Measurements from ENCODE around the gene TNRC6B.

Gene TNRC6B

GRCh38 chr22:40346185-40347118 is 168.7 kb downstream of the TNRC6B start, which contains the start of gene ADSL:
ADSL (plus strand) TSS chr22:40346500; CDS start chr22:40346559, 59 bp downstream.
- H3K4me3 ChIP-seq (replicated peaks; ENCODE audit: low read depth, low read length) = peak within 1 kb of the TSS; percentile 80
- peak; percentile 83 for DNase-seq (ENCODE audit: low read depth)
- no peak for TF ChIP-seq CTCF (IDR thresholded peaks at IDR 0.05; ENCODE audit: low read length, missing control alignments)

DNA sequence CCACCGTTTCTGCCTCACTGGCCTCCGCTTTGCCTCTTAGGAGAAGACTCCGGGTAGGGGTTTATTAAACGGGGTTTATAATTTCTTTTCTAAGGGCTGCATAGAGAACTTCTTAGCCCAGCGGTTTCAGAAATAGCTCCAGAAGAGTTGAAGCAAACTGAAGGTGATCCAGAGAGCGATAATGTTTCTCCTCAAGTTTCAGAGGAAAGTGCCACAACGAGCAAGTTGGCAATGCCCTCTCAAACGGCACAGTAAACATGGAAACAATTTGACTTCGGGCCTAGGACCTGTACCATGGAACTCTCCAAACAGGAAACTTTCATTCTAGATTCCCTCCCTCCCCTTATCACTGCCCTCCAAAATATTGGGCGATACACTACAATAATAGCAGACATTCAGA is 169.6 kb downstream of the TNRC6B start:
- no peak for TF ChIP-seq CTCF (IDR thresholded peaks at IDR 0.05; ENCODE audit: low read length, missing control alignments)
- H3K4me3 ChIP-seq (replicated peaks; ENCODE audit: low read depth, low read length) = peak overlapping the region; percentile 80
- DNase-seq (ENCODE audit: low read depth) = no peak

DNA sequence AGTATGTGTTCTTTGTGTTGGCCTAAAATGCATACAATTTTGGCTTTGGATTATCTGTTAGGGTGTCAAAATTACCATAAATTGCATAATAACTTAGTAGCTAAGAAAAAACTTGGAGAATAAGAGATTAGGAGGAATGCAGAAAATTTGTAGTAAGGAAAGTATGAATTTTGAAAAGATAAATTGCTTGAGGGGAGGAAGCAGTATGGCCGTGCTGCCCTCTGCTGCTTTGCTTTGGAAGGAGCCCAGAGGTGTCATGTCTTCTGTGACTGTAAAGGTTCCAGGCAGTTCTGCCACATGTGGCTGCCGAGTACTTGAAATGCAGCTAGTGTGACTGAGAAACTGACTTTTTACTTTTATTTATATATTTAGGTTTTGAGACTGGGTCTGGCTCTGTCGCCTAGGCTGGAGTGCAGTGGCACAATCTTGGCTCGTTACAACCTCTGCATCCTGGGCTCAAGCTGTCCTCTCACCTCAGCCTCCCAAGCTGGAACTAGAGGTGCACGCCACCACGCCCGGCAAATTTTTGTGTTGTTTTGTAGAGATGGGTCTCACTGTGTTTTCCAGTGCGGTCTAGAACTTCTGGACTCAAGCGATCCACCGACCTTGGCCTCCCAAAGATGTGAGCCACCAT is 170.4 kb downstream of the TNRC6B start:
- TF ChIP-seq CTCF (IDR thresholded peaks at IDR 0.05; ENCODE audit: low read length, missing control alignments) = peak; percentile 88
- H3K4me3 ChIP-seq (replicated peaks; ENCODE audit: low read depth, low read length) = peak overlapping the region; percentile 80

GRCh38 chr22:40352763-40353162 is 175.0 kb downstream of the TNRC6B start:
- no peak for DNase-seq (ENCODE audit: low read depth)
- no peak for TF ChIP-seq CTCF (IDR thresholded peaks at IDR 0.05; ENCODE audit: low read length, missing control alignments)
- H3K4me3 ChIP-seq (replicated peaks; ENCODE audit: low read depth, low read length) = no peak overlapping the region

More for the DNA sequence above, 170.4 kb downstream of the TNRC6B start:
- DNase-seq (ENCODE audit: low read depth) = peak; percentile 75

DNA sequence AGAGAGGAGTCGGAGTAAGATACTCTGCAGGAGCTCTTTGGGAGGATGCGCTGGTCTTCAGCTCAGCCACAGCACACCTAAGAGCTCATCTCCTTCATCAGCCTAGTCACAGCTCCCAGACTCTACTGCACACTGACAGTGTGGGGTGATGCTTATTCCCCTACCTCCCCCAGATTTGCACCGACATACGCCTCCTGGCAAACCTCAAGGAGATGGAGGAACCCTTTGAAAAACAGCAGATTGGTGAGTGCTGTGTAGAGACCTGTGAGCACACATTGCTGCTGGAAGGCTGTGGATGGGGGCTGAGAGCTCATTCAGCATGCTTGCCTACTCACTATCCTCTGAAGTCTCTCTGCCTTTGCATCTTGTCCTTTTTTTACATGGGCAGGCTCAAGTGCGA is 183.4 kb downstream of the TNRC6B start:
- no peak for DNase-seq (ENCODE audit: low read depth)
- no peak overlapping the region for H3K4me3 ChIP-seq (replicated peaks; ENCODE audit: low read depth, low read length)
- TF ChIP-seq CTCF (IDR thresholded peaks at IDR 0.05; ENCODE audit: low read length, missing control alignments) = no peak

DNA sequence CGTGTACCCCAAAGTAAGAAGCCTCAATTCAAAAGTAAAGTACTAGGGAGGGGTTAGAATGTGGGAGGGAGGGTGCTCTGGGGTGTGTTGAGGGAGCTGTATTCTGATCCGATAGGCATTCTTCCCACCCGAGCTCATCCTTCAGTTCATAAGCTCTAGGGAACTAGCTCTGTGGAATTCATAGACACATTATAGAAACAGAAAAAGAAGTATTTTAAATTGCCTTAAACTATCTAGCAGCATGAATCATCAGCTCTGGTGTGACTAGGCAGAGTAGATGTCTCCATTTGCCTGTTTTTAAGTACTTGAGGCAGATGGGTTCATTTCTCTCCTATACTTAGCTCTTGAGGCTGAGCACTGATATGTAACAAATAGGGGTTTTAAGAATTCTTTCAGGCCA is 185.3 kb downstream of the TNRC6B start:
- no peak for DNase-seq (ENCODE audit: low read depth)
- no peak overlapping the region for H3K4me3 ChIP-seq (replicated peaks; ENCODE audit: low read depth, low read length)
- no peak for TF ChIP-seq CTCF (IDR thresholded peaks at IDR 0.05; ENCODE audit: low read length, missing control alignments)

All from fibroblast of pulmonary artery (primary cell).